B cell (primary cell): ENCODE measurements around the gene PRMT6. TPM values are rescaled to one million over a fixed set of nuclear protein-coding genes. Genes with fewer than 3 reads are reported as not detected.

Experiments
- ATAC-seq: fragments of 200-7000 bp; cut with Tn5 transposase; one replicate; pipeline ENCODE4 v1.10.0; 2021; ENCODE audit warnings: low read depth, mild to moderate bottlenecking, moderate number of reproducible peaks, moderate library complexity
- CTCF ChIA-PET: fragments of 350-600 bp; sonication (Branson Sonifier 250); formaldehyde crosslinking; loops from one replicate; lab custom pipeline; 2021; ENCODE audit warnings: antibody characterized with exemption, inconsistent platforms; lab: Charles Lee
- POLR2A ChIA-PET: fragments of 350-600 bp; sonication (Branson Sonifier 250); formaldehyde crosslinking; loops from one replicate; lab custom pipeline; 2021; ENCODE audit warnings: antibody characterized with exemption; lab: Charles Lee
- DNase-seq: peaks from one replicate; pipeline ENCODE4 v3.0.0; 2013
- H2AFZ ChIP-seq: 2 replicates; pipeline ENCODE4 v1.6.1; 2012; ENCODE audit warnings: mild to moderate bottlenecking, low read depth, low read length; ENCODE audit not compliant: insufficient read depth, poor library complexity, severe bottlenecking
- H3K27ac ChIP-seq, 2 donors: 1 replicate in 1 of 2; 2 replicates in 1 of 2; pipeline ENCODE4 v1.5.1; 2012 to 2013; ENCODE audit warnings: low read length in 2 of 2, mild to moderate bottlenecking in 2 of 2, moderate library complexity in 1 of 2
- H3K27me3 ChIP-seq, 4 experiments: fragments of 200-600 bp in 1 of 4; sonication (generic) in 1 of 4; replicated peaks in 1 of 4; 1 replicate in 2 of 4; 2 replicates in 2 of 4; pipeline versions ENCODE4 v1.6.1 to v1.7.0; 2013 to 2016; ENCODE audit warnings: low read length in 3 of 4, mild to moderate bottlenecking in 2 of 4, mixed read lengths in 1 of 4, moderate library complexity in 1 of 4; ENCODE audit not compliant: insufficient read depth in 4 of 4, control insufficient read depth in 3 of 4; ENCODE audit errors: control extremely low read depth in 1 of 4
- H3K36me3 ChIP-seq, 2 experiments: replicated peaks in 1 of 2; 1 replicate in 1 of 2; 2 replicates in 1 of 2; pipeline versions ENCODE4 v1.6.1 to v1.7.1; 2013; ENCODE audit warnings: low read length in 1 of 2; ENCODE audit not compliant: insufficient read depth in 2 of 2, control insufficient read depth in 1 of 2; ENCODE audit errors: control extremely low read depth in 1 of 2, extremely low read depth in 1 of 2
- H3K4me1 ChIP-seq, 2 donors: fragments of 200-600 bp in 1 of 2; sonication (generic) in 1 of 2; 1 replicate in 1 of 2; 2 replicates in 1 of 2; pipeline versions ENCODE4 v1.5.1 to v1.6.1; 2013 to 2017; ENCODE audit warnings: low read length in 2 of 2; ENCODE audit not compliant: control insufficient read depth in 2 of 2, insufficient read depth in 2 of 2
- H3K4me2 ChIP-seq: replicated peaks from 2 replicates; pipeline ENCODE3; 2012; ENCODE audit warnings: mild to moderate bottlenecking, low read depth, low read length; ENCODE audit not compliant: poor library complexity, severe bottlenecking
- H3K4me3 ChIP-seq, 5 experiments: fragments of 200-600 bp in 1 of 5; sonication (generic) in 1 of 5; 1 replicate in 3 of 5; 2 replicates in 2 of 5; pipeline versions ENCODE4 v1.5.1 to v1.7.0; 2011 to 2016; ENCODE audit warnings: low read length in 4 of 5, mild to moderate bottlenecking in 4 of 5, low read depth in 2 of 5, control low read depth in 1 of 5, moderate library complexity in 1 of 5; ENCODE audit not compliant: insufficient read depth in 1 of 5; ENCODE audit errors: control extremely low read depth in 1 of 5, extremely low read depth in 1 of 5
- H3K79me2 ChIP-seq: fragments of 200-600 bp; sonication (generic); one replicate; pipeline ENCODE4 v1.6.0; 2016; ENCODE audit warnings: low read length; ENCODE audit not compliant: control insufficient read depth, insufficient read depth
- H3K9ac ChIP-seq: fragments of 200-600 bp; sonication (generic); 2 replicates; pipeline ENCODE4 v1.6.1; 2017; ENCODE audit warnings: mild to moderate bottlenecking, low read length, moderate library complexity
- H3K9me3 ChIP-seq, 3 donors: one replicate each; pipeline versions ENCODE4 v1.6.1 to v1.7.1; 2013; ENCODE audit warnings: low read length in 2 of 3; ENCODE audit not compliant: control insufficient read depth in 2 of 3, insufficient read depth in 1 of 3; ENCODE audit errors: control extremely low read depth in 1 of 3
- H4K20me1 ChIP-seq: 2 replicates; pipeline ENCODE4 v1.6.0; 2012; ENCODE audit warnings: mild to moderate bottlenecking, low read length; ENCODE audit not compliant: insufficient read depth, control insufficient read depth, poor library complexity, severe bottlenecking
- H3K27ac Mint-ChIP-seq: one replicate; pipeline ENCODE4 v1.8.0; 2021; ENCODE audit warnings: mixed read lengths
- H3K27me3 Mint-ChIP-seq: one replicate; pipeline ENCODE4 v1.8.0; 2021; ENCODE audit warnings: mixed read lengths
- H3K4me1 Mint-ChIP-seq: one replicate; pipeline ENCODE4 v1.8.0; 2021; ENCODE audit warnings: mixed read lengths
- H3K4me3 Mint-ChIP-seq: one replicate; pipeline ENCODE4 v1.8.0; 2021; ENCODE audit warnings: mixed read lengths
- H3K9me3 Mint-ChIP-seq: one replicate; pipeline ENCODE4 v1.8.0; 2022; ENCODE audit warnings: mixed read lengths; ENCODE audit not compliant: insufficient read depth
- EZH2 ChIP-seq: IDR thresholded peaks from 2 replicates; pipeline ENCODE4 v1.6.1; 2012; ENCODE audit warnings: borderline replicate concordance, low read depth, mild to moderate bottlenecking, moderate library complexity, low read length; ENCODE audit not compliant: insufficient read depth, poor library complexity, severe bottlenecking
- WGBS: methylation state at CpG from one replicate; pipeline ENCODE4 v1.1.5; 2013; ENCODE audit warnings: missing lambda C conversion rate; ENCODE audit not compliant: insufficient coverage; 5-methylcytosine and 5-hydroxymethylcytosine counted together
- intact Hi-C: fragments of 100-400 bp; cut with micrococcal nuclease; formaldehyde crosslinking; loops from one replicate; pipeline ENCODE4 v1.10.0; 2022
- polyA plus RNA-seq: library from polyadenylated mRNA; depleted of rRNA; stranded (reverse); fragments of >200 nt; gene quantifications from 2 replicates; pipeline ENCODE4 v1.2.3, GENCODE V29; 2012
- total RNA-seq, 2 donors: library from RNA; stranded (reverse); fragments of 120-200 nt in 1 of 2; gene quantifications; 1 replicate in 1 of 2; 2 replicates in 1 of 2; pipeline versions ENCODE4 v1.2.3 to v1.2.4, GENCODE V29; 2013 to 2022
- TF ChIP-seq, protein P1 (sequence below): fragments of 200-600 bp; IDR thresholded peaks from one replicate; pipeline ENCODE4 v1.8.0; 2022; ENCODE audit warnings: antibody characterized with exemption, mild to moderate bottlenecking

The PRMT6 gene
- total and polyA plus RNA-seq, 2 donors (not counting 1 experiment from before 2014, with no cell fraction given) = 6.3 to 21.6 TPM

DNA sequence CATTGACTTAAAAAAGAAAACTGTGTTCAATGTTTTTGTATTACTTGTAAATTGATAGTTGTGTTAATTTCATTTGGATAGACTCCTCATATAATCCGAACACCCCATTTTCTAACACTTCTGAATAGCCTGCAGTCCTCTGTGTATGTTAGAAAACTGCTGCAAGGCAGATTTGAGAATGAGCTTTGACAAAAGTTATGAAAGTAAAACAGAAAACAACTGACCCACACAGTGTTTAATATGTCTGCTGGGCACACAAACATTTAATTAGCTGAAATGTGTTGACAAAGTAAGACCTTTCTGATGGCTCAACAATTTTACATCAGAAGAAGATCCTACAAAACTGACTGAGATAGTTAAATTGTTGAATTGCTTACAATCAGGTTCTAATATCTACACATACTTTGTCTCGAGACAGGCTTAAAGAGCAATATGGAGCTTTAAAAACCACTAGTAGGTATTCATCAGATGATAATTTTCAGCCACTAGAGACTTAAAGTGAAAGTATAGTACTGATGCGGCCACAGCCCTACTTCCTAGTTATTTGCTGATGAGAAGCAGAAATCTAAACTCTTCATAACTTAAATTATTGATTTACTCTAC is 40.0 kb upstream of the PRMT6 start:
- intact Hi-C loops = no loop called here
- H3K4me1 Mint-ChIP-seq = no peaks in the 10 kb centered on the region
- ChIA-PET POLR2A (no interaction called here), CTCF (interaction anchor here (1.1 kb wide), 1 partner anchor 126 kb away, joined by 3 read pairs; no protein-coding TSS in a partner anchor)
- Histone ChIP-seq H3K4me2 (no peak overlapping the region), H3K9ac (no peak overlapping the region), H3K79me2 (no peaks in the 10 kb centered on the region), H3K4me3 (no peak overlapping the region), H3K27ac (no peak overlapping the region), H3K27me3 (no peaks in the 10 kb centered on the region), H3K36me3 (no peaks in the 10 kb centered on the region), H3K9me3 (no peaks in the 10 kb centered on the region), H4K20me1 (no peaks in the 10 kb centered on the region), H2AFZ (no peak overlapping the region), H3K4me1 (no peaks in the 10 kb centered on the region)
- H3K9me3 Mint-ChIP-seq = no peaks in the 10 kb centered on the region
- DNase-seq (no peak), ATAC-seq (no peak)
- H3K4me3 Mint-ChIP-seq = peak overlapping the region; percentile 15
- H3K27ac Mint-ChIP-seq = no peak overlapping the region
- WGBS = no CpG with 5 or more reads among the region's 3 CpGs
- TF ChIP-seq, protein P1, sequence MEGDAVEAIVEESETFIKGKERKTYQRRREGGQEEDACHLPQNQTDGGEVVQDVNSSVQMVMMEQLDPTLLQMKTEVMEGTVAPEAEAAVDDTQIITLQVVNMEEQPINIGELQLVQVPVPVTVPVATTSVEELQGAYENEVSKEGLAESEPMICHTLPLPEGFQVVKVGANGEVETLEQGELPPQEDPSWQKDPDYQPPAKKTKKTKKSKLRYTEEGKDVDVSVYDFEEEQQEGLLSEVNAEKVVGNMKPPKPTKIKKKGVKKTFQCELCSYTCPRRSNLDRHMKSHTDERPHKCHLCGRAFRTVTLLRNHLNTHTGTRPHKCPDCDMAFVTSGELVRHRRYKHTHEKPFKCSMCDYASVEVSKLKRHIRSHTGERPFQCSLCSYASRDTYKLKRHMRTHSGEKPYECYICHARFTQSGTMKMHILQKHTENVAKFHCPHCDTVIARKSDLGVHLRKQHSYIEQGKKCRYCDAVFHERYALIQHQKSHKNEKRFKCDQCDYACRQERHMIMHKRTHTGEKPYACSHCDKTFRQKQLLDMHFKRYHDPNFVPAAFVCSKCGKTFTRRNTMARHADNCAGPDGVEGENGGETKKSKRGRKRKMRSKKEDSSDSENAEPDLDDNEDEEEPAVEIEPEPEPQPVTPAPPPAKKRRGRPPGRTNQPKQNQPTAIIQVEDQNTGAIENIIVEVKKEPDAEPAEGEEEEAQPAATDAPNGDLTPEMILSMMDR = no peak
- no peak for TF ChIP-seq EZH2
- peaks cover 6% of the 10 kb centered on the region for H3K27me3 Mint-ChIP-seq

DNA sequence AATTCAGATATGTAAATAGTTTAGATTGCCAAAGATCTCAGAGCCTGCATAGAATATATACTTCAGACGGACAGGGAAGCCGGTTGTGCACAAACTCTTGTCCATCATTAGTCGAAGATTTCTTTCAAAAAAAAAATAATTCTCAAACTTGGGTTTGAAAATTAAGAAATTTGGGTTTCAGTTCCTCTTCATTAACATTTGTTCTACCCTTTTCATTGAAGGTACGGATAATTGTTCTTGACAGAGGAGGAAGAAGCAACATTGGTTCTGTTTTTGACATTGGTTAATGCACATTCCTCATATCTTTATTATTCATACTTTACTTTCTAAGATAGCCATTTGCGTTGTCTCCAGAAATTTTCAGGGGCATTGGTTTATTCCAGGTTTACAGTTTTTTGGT is 38.0 kb upstream of the PRMT6 start:
- Histone ChIP-seq H3K9me3 (peaks cover 0 to 3% (median 0%) of the 10 kb centered on the region in 3 donors), H3K4me1 (no peaks in the 10 kb centered on the region), H3K9ac (no peak overlapping the region), H3K79me2 (no peaks in the 10 kb centered on the region), H3K36me3 (no peaks in the 10 kb centered on the region), H2AFZ (no peak overlapping the region), H4K20me1 (no peaks in the 10 kb centered on the region), H3K4me2 (no peak overlapping the region), H3K27me3 (no peaks in the 10 kb centered on the region), H3K4me3 (no peak overlapping the region), H3K27ac (no peak overlapping the region)
- no CpG with 5 or more reads among the region's 5 CpGs for WGBS
- intact Hi-C loops = no loop called here
- Mint-ChIP-seq H3K27me3 (peaks cover 13% of the 10 kb centered on the region), H3K9me3 (no peaks in the 10 kb centered on the region), H3K4me3 (no peak overlapping the region), H3K27ac (no peak overlapping the region), H3K4me1 (no peaks in the 10 kb centered on the region)
- no peak for TF ChIP-seq EZH2
- TF ChIP-seq, protein P1 = no peak
- ChIA-PET CTCF (interaction anchor here (0.7 kb wide), 1 partner anchor 15 kb away, joined by 3 read pairs; no protein-coding TSS in a partner anchor), POLR2A (no interaction called here)
- ATAC-seq (no peak), DNase-seq (no peak)
